H54 (cell line): Measurements from ENCODE around the gene THSD7B.

Source experiments
- DNase-seq: peaks from one replicate; pipeline ENCODE4 v3.0.0; 2011; ENCODE audit warnings: low spot score, mixed read lengths; ENCODE audit not compliant: insufficient read length
- FAIRE-seq: peaks from 3 replicates; lab custom pipeline; 2011; peaks lifted over from hg19 to GRCh38; lab: Jason Lieb, UNC
- POLR2A ChIP-seq: IDR thresholded peaks from 2 replicates; pipeline ENCODE4 v1.6.1; 2011; ENCODE audit warnings: low read depth, mild to moderate bottlenecking, low read length

The THSD7B gene

DNA sequence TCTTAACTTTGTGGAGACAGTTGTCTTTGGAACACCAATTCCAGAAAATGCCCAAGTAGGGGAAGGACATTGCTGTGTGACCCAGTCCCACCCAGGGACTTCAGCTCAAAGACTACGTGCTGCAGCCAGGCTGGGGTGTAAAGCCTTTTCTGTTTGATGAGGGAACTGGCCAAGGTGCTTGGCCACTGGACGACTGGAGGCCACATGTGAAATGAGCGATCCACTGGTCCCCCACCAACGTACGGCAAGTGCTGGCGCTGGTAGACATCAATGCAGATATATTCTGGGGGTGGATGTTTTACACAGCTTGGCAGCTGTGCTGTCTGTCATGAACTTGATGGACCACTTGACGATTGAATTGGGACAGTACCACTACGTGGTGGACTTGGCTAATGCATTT, 616.4 kb downstream of the THSD7B start:
- DNase-seq (no peak), FAIRE-seq (no peak)
- TF ChIP-seq POLR2A, result no peak

DNA sequence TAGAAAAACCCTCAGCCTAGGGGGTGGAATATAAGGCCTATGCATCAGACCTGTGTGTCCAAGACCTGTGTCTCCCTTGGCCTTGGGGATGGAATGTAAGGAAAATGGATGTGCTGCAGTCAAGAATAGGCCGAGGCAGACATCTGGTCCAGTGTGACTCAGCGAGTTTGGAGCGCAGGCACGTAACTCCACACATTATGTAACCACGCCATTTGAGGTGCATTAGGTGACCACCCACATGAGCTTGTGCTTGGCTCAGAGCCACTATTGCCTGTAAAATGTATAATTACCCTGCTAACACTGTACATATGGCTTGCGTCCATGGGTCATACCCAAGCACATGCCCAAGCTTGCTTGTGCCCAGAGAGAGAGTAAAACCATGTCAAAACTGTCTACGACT, 618.0 kb downstream of the THSD7B start:
- no peak for DNase-seq
- no peak for TF ChIP-seq POLR2A
- FAIRE-seq, result no peak

DNA sequence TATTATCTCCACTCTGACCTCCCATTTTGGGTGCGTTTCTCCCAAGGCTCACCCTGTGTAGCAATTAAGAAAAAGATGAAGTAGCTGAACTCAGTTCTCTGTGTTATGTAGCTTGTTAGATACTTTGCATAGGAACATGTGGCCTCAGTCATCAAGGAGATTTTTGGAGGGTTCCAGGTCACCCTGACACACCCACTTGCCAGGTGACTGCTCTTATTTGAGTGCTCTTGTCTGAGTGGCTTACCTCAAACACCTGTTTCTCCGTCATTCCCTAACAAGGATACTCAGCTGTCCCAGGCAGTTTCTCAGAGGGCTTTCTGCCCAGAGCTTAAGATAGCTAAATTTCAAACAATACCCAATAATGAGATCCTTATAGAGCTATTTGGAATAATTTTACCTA, 621.7 kb downstream of the THSD7B start:
- FAIRE-seq (no peak), DNase-seq (no peak)
- TF ChIP-seq POLR2A, result no peak

DNA sequence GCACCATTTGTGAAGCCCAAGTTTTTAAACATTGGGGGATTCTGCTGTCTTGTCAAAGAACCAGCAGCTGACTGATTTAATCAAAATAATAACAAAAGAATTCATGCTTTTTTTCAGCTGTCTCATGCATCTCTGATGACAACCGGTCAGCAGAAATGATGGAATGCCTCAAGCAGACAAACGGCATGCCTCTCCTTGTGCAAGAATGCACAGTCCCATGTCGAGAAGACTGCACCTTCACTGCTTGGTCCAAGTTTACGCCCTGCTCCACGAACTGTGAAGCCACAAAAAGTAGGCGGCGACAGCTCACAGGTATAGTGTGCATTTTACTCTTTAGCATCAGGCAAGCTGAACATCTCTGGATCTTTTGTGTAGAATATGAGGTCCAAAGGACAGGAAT, 640.2 kb downstream of the THSD7B start:
- DNase-seq (no peak), FAIRE-seq (no peak)
- TF ChIP-seq POLR2A, result no peak

DNA sequence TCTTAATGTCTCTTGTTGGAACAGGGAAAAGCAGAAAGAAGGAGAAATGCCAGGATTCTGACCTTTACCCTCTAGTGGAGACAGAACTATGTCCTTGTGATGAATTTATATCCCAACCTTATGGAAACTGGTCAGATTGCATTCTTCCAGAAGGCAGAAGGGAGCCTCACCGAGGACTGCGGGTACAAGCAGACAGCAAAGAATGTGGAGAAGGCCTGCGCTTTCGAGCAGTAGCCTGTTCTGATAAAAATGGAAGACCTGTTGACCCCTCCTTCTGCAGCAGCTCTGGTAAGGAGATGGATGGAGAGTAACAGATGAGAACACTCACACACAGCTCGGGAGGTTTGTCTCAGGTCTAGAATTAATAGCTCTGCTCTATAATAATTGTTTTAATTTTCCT, 646.2 kb downstream of the THSD7B start:
- no peak for DNase-seq
- TF ChIP-seq POLR2A, result no peak
- FAIRE-seq, result no peak

DNA sequence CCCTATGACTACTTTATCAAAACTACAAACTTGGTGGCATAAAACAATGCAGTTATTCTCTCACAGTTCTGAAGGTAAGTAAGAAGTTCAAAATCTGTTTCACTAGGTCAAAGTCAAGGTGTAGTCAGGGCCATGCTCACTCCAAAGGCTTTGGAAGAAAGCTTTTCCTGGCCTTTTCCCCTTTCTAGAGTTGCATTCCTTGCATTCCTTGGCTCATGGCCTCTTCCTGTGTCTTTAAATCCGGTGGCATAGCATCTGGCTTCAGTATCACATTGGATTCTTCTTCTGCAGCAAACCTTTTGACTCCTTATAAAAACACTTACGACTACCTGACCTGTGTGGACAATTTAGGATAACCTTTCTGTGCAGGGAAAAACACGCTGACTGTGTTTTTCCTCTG, 655.4 kb downstream of the THSD7B start:
- no peak for DNase-seq
- FAIRE-seq, result no peak
- no peak for TF ChIP-seq POLR2A

DNA sequence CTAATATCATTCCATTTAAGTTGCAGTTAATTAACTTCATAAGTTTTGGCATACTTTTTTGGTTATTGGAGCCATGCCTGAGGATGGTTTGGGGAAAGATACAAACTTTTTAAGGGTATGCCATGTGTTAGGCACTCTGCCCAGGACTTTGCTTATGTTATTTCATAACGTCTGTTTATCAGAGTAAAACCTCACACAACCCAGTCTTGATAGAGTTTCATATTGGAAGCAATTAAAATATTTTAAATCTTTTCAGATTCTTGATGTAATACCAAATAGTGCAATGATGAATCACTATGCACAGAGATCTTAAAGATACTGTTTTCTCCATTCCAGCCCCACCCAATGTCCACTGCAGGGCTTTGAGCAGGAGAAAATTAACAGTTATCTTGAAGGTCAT, 669.8 kb downstream of the THSD7B start:
- TF ChIP-seq POLR2A, result no peak
- FAIRE-seq, result no peak

DNA sequence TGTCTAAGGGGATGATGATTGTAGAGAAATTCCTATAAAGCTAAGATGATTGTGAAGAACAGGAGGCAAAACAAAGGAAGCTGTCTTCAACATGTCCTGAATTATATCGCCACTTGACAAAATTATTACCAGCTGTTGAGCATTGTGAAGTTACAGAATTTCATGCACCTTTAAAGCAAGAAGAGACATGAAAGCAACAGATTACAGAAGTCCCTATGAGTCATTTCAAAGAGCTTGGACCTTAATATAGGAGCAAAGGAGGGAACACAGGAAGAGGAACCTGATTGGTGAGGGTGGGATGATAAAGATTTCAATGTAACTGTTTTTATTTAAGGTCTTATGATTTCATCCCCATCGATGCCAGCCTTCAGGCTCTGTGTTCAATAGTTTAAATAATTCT, 672.0 kb downstream of the THSD7B start:
- TF ChIP-seq POLR2A, result no peak
- DNase-seq (no peak), FAIRE-seq (no peak)

More for the DNA sequence above, 669.8 kb downstream of the THSD7B start:
- DNase-seq, result no peak

DNA sequence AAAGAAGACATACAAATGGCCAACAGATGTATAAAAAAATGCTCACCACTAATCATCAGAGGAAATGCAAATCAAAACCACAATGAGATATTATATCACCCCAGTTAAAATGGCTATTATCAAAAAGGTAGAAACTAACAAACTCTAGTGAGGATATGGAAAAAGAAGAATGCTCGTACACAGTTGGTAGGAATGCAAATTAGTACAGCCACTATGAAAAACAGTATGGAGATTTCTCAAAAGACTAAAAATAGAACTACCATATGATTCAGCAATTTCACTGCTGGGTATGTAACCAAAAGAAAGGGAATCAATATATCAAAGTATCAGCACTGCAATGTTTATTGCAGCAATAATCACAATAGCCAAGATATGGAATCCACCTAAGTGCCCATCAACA, 679.6 kb downstream of the THSD7B start:
- DNase-seq (no peak), FAIRE-seq (no peak)
- no peak for TF ChIP-seq POLR2A

DNA sequence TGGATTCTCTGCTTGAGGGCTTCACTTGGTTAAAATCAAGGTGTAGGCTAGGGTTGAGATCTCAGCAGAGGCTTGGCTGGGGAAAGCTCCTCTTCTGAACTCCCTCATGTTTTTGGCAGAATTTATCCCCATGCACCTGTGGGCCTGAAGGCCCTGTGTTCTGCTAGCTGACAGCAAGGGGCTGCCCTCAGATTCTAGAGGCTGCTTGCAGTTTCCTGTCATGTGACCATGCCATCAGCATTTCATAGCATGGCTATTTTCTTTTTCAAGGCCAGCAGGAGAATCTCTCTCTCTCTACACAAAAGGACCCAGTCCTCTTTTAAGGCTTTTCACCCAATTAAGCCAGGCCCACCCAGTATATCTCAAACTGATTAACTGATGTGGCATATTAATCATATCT, 684.1 kb downstream of the THSD7B start:
- no peak for TF ChIP-seq POLR2A
- DNase-seq, result no peak
- FAIRE-seq, result no peak

DNA sequence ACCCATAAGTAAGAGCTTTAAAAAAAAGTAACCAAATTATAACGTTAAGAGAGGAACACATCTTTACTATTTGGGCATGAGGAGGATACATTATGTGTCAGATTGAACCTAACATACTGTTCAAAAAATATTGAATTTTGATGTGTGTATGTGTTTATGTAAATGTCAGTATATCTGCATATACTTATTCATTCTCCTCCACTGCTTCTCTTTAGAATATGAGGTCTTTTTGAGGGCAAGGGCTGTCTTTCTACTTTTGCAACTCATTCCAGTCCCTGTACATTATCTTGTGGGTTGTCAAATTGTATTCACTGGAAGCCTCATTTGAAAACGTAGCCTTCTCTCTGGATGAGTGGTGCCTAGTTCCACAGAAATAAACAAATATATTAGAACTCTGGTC, 689.5 kb downstream of the THSD7B start:
- FAIRE-seq, result no peak
- DNase-seq, result no peak
- no peak for TF ChIP-seq POLR2A

DNA sequence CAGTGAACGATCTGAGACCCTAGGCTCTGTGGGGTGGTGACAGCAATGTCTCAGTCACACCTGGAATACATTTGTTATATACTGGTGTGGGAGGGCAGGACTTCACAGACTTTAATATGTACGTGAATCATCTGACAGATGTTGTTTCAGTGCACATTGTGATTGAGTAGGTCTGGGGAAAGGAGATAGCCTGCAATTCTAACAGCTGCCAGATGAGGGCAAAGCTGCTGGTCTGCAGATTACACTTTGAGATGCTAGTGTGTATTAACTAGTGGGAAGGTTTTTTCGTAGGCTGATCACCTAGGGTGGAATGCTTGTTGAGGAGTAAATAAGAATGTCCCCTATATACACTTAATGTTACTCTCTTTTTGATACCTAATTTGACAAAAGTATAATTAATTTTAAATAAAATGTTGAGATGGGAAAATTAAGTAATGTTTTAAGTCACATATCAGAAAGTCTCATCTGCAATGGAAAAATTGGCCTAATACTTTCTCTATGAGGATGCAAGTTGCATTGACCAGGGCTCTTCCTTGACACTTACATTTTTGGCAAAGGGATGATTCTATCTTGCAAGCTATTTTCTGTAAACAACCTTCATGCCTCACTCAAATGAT, 702.0 kb downstream of the THSD7B start:
- no peak for FAIRE-seq
- peak; percentile 3 for DNase-seq
- TF ChIP-seq POLR2A, result no peak

DNA sequence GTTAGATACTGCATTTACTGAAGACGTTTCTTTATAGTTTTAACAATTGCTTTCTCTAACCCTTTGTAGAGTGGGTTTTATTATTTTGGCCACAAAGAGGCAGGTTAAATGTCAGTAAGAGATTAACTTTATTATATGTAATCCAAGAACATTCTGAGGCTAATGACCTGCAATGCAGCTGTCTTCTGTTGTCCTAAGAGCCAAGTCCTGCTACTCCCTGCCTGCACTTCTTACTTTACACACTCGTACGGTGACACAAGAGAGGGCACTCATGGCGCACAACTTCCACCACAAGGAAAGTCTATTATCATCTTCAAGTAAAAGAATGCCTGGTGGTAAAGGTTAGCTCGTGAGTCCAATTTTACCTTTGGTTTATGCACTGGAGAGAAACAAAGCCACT, 727.9 kb downstream of the THSD7B start:
- TF ChIP-seq POLR2A, result no peak
- DNase-seq, result no peak
- no peak for FAIRE-seq

DNA sequence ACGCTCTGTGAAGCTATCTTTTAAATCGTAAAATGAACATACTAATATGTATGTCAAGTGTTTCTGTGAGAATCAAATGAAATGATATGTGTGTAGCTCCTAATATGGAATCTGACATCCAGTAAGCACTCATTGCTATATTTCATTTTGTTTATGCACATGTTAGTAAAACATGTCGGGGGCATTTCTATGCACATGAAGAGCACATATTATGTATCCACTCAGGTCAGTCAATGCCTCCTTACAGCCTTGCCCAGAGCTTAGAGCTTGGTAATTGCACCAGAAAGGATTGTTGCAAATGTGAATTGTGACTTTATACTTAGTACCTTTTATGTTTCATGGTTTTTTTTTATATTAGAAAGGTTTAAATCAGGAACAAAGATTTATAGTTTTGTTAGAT, 735.3 kb downstream of the THSD7B start:
- FAIRE-seq (no peak), DNase-seq (no peak)
- no peak for TF ChIP-seq POLR2A

DNA sequence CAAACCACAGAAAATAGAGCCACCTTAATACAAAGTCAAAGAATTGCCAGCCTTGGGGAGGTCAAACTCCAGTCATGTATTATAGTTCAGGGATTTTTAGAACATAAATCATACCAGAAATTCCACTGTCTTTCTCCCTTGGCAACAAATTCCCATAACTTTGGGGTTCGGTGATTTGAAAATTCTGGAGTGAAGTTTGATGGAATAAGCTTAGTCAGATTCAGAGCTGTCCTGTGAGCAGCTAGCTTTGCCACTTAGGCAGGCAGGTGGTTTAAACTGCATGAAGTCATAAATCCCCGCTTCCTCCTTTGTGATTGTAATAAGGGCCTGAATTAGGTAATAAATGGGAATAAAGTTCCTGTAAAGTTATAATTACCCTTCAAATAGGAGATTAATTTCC, 741.9 kb downstream of the THSD7B start:
- TF ChIP-seq POLR2A, result no peak
- FAIRE-seq (no peak), DNase-seq (no peak)
